ENCODE measurements around the gene DMBT1. TPM values are rescaled to one million over a fixed set of nuclear protein-coding genes. Genes with fewer than 3 reads are reported as not detected.

The DMBT1 gene
- total RNA-seq, 4 donors from 2014 or later, result 0.10 to 0.13 TPM; not detected in 2

- Histone ChIP-seq H3K27me3 (no peaks in the 10 kb centered on the region), H3K9me3 (no peaks in the 10 kb centered on the region), H3K27ac (no peak overlapping the region), H3K36me3 (no peaks in the 10 kb centered on the region), H3K4me3 (replicated peaks in 1 of 3) (no peak overlapping the region), H3K4me1 (no peaks in the 10 kb centered on the region)
- no peak for TF ChIP-seq CTCF (IDR thresholded peaks at IDR 0.05)
- no peak for TF ChIP-seq POLR2A (IDR thresholded peaks at IDR 0.05)
- 85 to 88% methylated on average over 8 of the region's 8 CpGs for WGBS, 2 donors
- intact Hi-C loops (cut with DNase I), result no loop called here
- no peak for DNase-seq
Measured at GRCh38 chr10:122658356-122659049, 97.9 kb downstream of the DMBT1 start.

- TF ChIP-seq CTCF (IDR thresholded peaks at IDR 0.05) (no peak), POLR2A (IDR thresholded peaks at IDR 0.05) (no peak)
Measured at GRCh38 chr10:122659126-122659525, 98.6 kb downstream of the DMBT1 start.

GRCh38 chr10:122659651-122660050 lies 99.1 kb downstream of the DMBT1 start:
- no peaks in the 10 kb centered on the region for H3K9me3 ChIP-seq
- no peaks in the 10 kb centered on the region for H3K4me1 ChIP-seq
- H3K4me3 ChIP-seq (replicated peaks in 1 of 3), result no peak overlapping the region
- no peaks in the 10 kb centered on the region for H3K27me3 ChIP-seq
- 86 to 90% methylated on average over 7 of the region's 7 CpGs for WGBS, 2 donors
- intact Hi-C loops (cut with DNase I), result no loop called here
- no peak overlapping the region for H3K27ac ChIP-seq
- TF ChIP-seq CTCF (IDR thresholded peaks at IDR 0.05) (no peak), POLR2A (IDR thresholded peaks at IDR 0.05) (no peak)
- no peak for DNase-seq
- no peaks in the 10 kb centered on the region for H3K36me3 ChIP-seq

More at GRCh38 chr10:122659126-122659525, 98.6 kb downstream of the DMBT1 start:
- intact Hi-C loops (cut with DNase I), result no loop called here
- Histone ChIP-seq H3K27ac (no peak overlapping the region), H3K4me1 (no peaks in the 10 kb centered on the region), H3K36me3 (no peaks in the 10 kb centered on the region), H3K4me3 (replicated peaks in 1 of 3) (no peak overlapping the region), H3K9me3 (no peaks in the 10 kb centered on the region), H3K27me3 (no peaks in the 10 kb centered on the region)
- WGBS, 2 donors, result 87 to 90% methylated on average over 6 of the region's 6 CpGs
- no peak for DNase-seq

GRCh38 chr10:122660696-122661095 lies 100.1 kb downstream of the DMBT1 start:
- Histone ChIP-seq H3K36me3 (no peaks in the 10 kb centered on the region), H3K4me3 (replicated peaks in 1 of 3) (no peak overlapping the region), H3K4me1 (no peaks in the 10 kb centered on the region), H3K27ac (no peak overlapping the region), H3K9me3 (no peaks in the 10 kb centered on the region), H3K27me3 (no peaks in the 10 kb centered on the region)
- intact Hi-C loops (cut with DNase I), result no loop called here
- DNase-seq, result no peak
- whole genome bisulfite sequencing, 2 donors, result 82 to 88% methylated on average over 6 of the region's 6 CpGs
- TF ChIP-seq POLR2A (IDR thresholded peaks at IDR 0.05), result no peak
- TF ChIP-seq CTCF (IDR thresholded peaks at IDR 0.05), result no peak

- H3K27ac ChIP-seq, result no peak overlapping the region
- no peaks in the 10 kb centered on the region for H3K36me3 ChIP-seq
- H3K9me3 ChIP-seq, result no peaks in the 10 kb centered on the region
- TF ChIP-seq POLR2A (IDR thresholded peaks at IDR 0.05), result no peak
- 72 to 80% methylated on average over 6 of the region's 6 CpGs for WGBS, 2 donors
- intact Hi-C loops (cut with DNase I), result no loop called here
- DNase-seq, result no peak
- H3K4me1 ChIP-seq, result no peaks in the 10 kb centered on the region
- no peak overlapping the region for H3K4me3 ChIP-seq (replicated peaks in 1 of 3)
- no peaks in the 10 kb centered on the region for H3K27me3 ChIP-seq
Measured at GRCh38 chr10:122662231-122662630, 101.7 kb downstream of the DMBT1 start.
